Astrocyte (in vitro differentiated cells and primary cell): ENCODE results near the gene FAM53A. TPM values are rescaled to one million over a fixed set of nuclear protein-coding genes. Genes with fewer than 3 reads are reported as not detected.

Experiments
- DNase-seq: peaks from one replicate; pipeline ENCODE4 v3.0.0-alpha.2; 2010; ENCODE audit warnings: low read depth
- FAIRE-seq: peaks from 2 replicates; lab custom pipeline; 2011; peaks lifted over from hg19 to GRCh38; lab: Jason Lieb, UNC
- H2AFZ ChIP-seq: 2 replicates; pipeline ENCODE4 v1.6.0; 2012; ENCODE audit warnings: low read depth, low read length, inconsistent platforms
- H3K27ac ChIP-seq: 2 replicates; pipeline ENCODE4 v1.5.1; 2011; ENCODE audit warnings: low read depth, low read length, inconsistent platforms
- H3K27me3 ChIP-seq: 2 replicates; pipeline ENCODE4 v1.6.0; 2011; ENCODE audit warnings: low read length, inconsistent platforms; ENCODE audit not compliant: insufficient read depth
- H3K36me3 ChIP-seq: 2 replicates; pipeline ENCODE4 v1.5.1; 2011; ENCODE audit warnings: low read length, inconsistent platforms; ENCODE audit not compliant: insufficient read depth
- H3K4me1 ChIP-seq: 2 replicates; pipeline ENCODE4 v1.5.1; 2011; ENCODE audit warnings: low read length, inconsistent platforms; ENCODE audit not compliant: insufficient read depth
- H3K4me2 ChIP-seq: 2 replicates; pipeline ENCODE4 v1.6.0; 2012; ENCODE audit warnings: low read length, inconsistent platforms
- H3K4me3 ChIP-seq: 2 replicates; pipeline ENCODE4 v1.5.1; 2011; ENCODE audit warnings: low read depth, mild to moderate bottlenecking, low read length, inconsistent platforms; ENCODE audit not compliant: insufficient read depth
- H3K79me2 ChIP-seq: 2 replicates; pipeline ENCODE4 v1.6.0; 2012; ENCODE audit warnings: mild to moderate bottlenecking, low read length, inconsistent platforms; ENCODE audit not compliant: insufficient read depth
- H3K9ac ChIP-seq: 2 replicates; pipeline ENCODE4 v1.6.0; 2012; ENCODE audit warnings: mild to moderate bottlenecking, low read length, inconsistent platforms
- H3K9me3 ChIP-seq: 2 replicates; pipeline ENCODE4 v1.5.1; 2012; ENCODE audit warnings: low read depth, mild to moderate bottlenecking, low read length, inconsistent platforms; ENCODE audit not compliant: insufficient read depth
- H4K20me1 ChIP-seq: 2 replicates; pipeline ENCODE4 v1.6.0; 2012; ENCODE audit warnings: low read length, inconsistent platforms; ENCODE audit not compliant: insufficient read depth
- H3K27ac Mint-ChIP-seq: one replicate; pipeline ENCODE4 v1.8.0; 2021; ENCODE audit warnings: mild to moderate bottlenecking, mixed read lengths; ENCODE audit not compliant: unreplicated experiment
- H3K27me3 Mint-ChIP-seq: one replicate; pipeline ENCODE4 v1.8.0; 2021; ENCODE audit warnings: low read depth, mixed read lengths; ENCODE audit not compliant: unreplicated experiment
- H3K36me3 Mint-ChIP-seq: one replicate; pipeline ENCODE4 v1.8.0; 2021; ENCODE audit warnings: low read depth, mixed read lengths; ENCODE audit not compliant: unreplicated experiment
- H3K4me1 Mint-ChIP-seq: one replicate; pipeline ENCODE4 v1.8.0; 2021; ENCODE audit warnings: low read depth, mixed read lengths; ENCODE audit not compliant: unreplicated experiment
- H3K4me3 Mint-ChIP-seq: one replicate; pipeline ENCODE4 v1.8.0; 2021; ENCODE audit warnings: mild to moderate bottlenecking, moderate library complexity, mixed read lengths; ENCODE audit not compliant: unreplicated experiment
- H3K9me3 Mint-ChIP-seq: one replicate; pipeline ENCODE4 v1.8.0; 2021; ENCODE audit warnings: mild to moderate bottlenecking, mixed read lengths; ENCODE audit not compliant: unreplicated experiment
- EZH2 ChIP-seq: IDR thresholded peaks from 2 replicates; pipeline ENCODE4 v1.6.1; 2012; ENCODE audit warnings: mild to moderate bottlenecking, low read length, inconsistent platforms; ENCODE audit not compliant: insufficient read depth
- total RNA-seq: library from RNA; stranded (reverse); gene quantifications from 2 replicates; pipeline ENCODE4 v1.2.1, GENCODE V29; 2021
- TF ChIP-seq, protein P1 (sequence below): IDR thresholded peaks from 2 replicates; pipeline ENCODE4 v1.5.1; 2011; ENCODE audit warnings: low read depth, mild to moderate bottlenecking, inconsistent platforms, low read length, moderate library complexity; ENCODE audit not compliant: insufficient read depth

Gene FAM53A
- total RNA-seq, 1 donor from 2014 or later, result 2.1 TPM

DNA sequence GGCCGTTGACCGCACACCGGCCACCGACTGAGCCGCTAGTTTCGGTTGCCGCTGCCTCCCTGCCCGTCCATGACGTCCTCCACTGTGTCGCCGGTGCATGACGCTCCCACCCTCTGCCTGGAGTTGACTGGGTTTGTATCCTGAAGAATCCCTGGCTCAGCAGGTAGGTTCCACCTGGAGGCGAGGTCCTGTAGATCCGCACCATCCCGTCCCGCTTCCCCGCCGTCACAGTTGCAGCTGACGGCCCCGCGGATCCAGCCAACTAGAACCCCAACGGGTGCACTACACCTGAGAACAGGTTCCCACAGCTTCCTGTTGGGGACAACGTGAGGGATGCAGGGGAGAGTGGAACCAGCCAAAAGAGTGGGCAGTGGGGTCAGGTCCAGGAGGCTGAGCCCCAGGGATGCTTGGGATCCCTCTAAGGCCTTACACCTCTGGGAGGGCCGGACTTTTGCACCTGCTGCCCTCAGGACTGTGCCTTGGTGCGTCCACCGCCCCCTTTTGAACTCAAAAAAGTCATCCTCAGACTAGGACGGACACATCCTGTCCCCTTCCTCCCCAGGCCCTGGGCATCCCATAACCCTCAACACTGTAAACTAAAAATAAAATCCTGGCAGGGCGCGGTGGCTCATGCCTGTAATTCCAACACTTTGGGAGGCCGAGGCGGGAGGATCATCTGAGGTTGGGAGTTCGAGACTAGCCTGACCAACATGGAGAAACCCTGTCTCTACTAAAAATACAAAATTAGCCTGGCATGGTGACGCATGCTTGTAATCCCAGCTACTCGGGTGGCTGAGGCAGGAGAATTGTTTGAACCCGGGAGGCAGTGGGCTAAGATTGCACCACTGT is 29.1 kb upstream of the FAM53A start:
- H3K27me3 ChIP-seq, result no peaks in the 10 kb centered on the region
- no peaks in the 10 kb centered on the region for H3K27me3 Mint-ChIP-seq
- no peaks in the 10 kb centered on the region for H3K9me3 ChIP-seq
- H3K27ac Mint-ChIP-seq, result peak overlapping the region; percentile 97
- peaks cover 15% of the 10 kb centered on the region for H3K4me1 Mint-ChIP-seq
- H3K27ac ChIP-seq, result peak overlapping the region; percentile 95
- peaks cover 6% of the 10 kb centered on the region for H3K4me1 ChIP-seq
- peak overlapping the region; percentile 90 for H3K9ac ChIP-seq
- H3K36me3 Mint-ChIP-seq, result peaks cover 8% of the 10 kb centered on the region
- H3K4me3 ChIP-seq, result peak overlapping the region; percentile 85
- peak overlapping the region; percentile 91 for H2AFZ ChIP-seq
- FAIRE-seq, result no peak
- H4K20me1 ChIP-seq, result peaks cover 45% of the 10 kb centered on the region
- no peak for DNase-seq
- no peak for TF ChIP-seq EZH2
- TF ChIP-seq, protein P1, sequence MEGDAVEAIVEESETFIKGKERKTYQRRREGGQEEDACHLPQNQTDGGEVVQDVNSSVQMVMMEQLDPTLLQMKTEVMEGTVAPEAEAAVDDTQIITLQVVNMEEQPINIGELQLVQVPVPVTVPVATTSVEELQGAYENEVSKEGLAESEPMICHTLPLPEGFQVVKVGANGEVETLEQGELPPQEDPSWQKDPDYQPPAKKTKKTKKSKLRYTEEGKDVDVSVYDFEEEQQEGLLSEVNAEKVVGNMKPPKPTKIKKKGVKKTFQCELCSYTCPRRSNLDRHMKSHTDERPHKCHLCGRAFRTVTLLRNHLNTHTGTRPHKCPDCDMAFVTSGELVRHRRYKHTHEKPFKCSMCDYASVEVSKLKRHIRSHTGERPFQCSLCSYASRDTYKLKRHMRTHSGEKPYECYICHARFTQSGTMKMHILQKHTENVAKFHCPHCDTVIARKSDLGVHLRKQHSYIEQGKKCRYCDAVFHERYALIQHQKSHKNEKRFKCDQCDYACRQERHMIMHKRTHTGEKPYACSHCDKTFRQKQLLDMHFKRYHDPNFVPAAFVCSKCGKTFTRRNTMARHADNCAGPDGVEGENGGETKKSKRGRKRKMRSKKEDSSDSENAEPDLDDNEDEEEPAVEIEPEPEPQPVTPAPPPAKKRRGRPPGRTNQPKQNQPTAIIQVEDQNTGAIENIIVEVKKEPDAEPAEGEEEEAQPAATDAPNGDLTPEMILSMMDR, result no peak
- H3K79me2 ChIP-seq, result peaks cover 63% of the 10 kb centered on the region
- H3K4me2 ChIP-seq, result peak overlapping the region; percentile 97
- peaks cover 2% of the 10 kb centered on the region for H3K36me3 ChIP-seq
- peak overlapping the region; percentile 94 for H3K4me3 Mint-ChIP-seq
- H3K9me3 Mint-ChIP-seq, result no peaks in the 10 kb centered on the region

DNA sequence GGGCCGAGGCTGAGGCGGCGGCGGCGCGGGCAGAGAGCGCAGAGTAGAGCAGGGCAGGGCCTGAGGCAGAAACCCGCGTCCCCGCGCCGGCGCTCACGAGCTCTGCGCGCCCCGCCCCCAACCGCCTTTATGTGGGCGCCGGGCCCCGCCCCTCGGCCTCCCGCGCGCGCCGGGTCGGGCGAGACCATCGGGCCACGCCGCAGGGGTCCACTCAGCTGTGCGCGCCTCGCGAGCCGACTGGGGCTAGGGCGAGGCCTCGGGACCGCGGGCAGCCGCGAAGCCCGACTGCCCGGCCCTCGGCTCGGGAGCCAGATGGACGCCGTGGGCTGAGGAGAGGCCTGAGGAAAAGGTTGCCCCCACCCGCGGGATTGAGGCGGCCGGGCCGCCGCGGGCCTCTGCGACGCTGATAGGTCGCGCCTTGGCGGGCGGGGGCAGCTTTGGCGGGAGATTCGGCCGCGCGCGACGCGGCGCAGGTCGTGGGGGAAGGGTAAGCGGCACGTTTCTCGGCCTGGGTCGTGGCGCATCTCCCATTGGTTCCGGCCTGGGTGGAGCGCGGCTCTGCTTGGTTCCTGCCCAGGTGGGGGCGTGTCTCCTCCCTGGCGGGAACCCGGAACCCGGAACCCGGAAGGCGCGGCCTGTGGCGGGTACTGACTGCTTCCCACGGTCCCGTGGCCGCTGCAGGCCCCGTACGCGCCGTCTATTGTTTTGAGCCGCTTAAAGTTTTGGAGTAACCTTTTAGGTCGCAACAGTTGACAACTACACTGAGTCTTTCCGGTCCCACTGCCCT is 28.3 kb upstream of the FAM53A start, which contains the start of gene SLBP:
Gene SLBP, minus strand, starts transcription at position 104 of the 787 bp plus-strand sequence. CDS start 131 bp downstream, outside the sequence.
- H3K9me3 Mint-ChIP-seq, result no peaks in the 10 kb centered on the region
- H2AFZ ChIP-seq, result peak within 1 kb of the TSS; percentile 91

More for the DNA sequence above, 28.3 kb upstream of the FAM53A start, which contains the start of gene SLBP:
- peaks cover 63% of the 10 kb centered on the region for H3K79me2 ChIP-seq
- H3K4me2 ChIP-seq, result peak within 1 kb of the TSS; percentile 97
- H4K20me1 ChIP-seq, result peaks cover 42% of the 10 kb centered on the region
- Mint-ChIP-seq H3K27ac (peak within 1 kb of the TSS; percentile 97), H3K27me3 (no peaks in the 10 kb centered on the region), H3K4me3 (peak within 1 kb of the TSS; percentile 96), H3K4me1 (peaks cover 17% of the 10 kb centered on the region), H3K36me3 (peaks cover 9% of the 10 kb centered on the region)
- peaks cover 2% of the 10 kb centered on the region for H3K36me3 ChIP-seq
- H3K9me3 ChIP-seq, result no peaks in the 10 kb centered on the region
- peak within 1 kb of the TSS; percentile 85 for H3K4me3 ChIP-seq
- H3K27ac ChIP-seq, result peak within 1 kb of the TSS; percentile 95
- no peak for TF ChIP-seq EZH2
- TF ChIP-seq, protein P1, result no peak
- H3K9ac ChIP-seq, result peak within 1 kb of the TSS; percentile 90
- FAIRE-seq, result no peak
- peak; percentile 85 for DNase-seq
- no peaks in the 10 kb centered on the region for H3K27me3 ChIP-seq
- peaks cover 6% of the 10 kb centered on the region for H3K4me1 ChIP-seq
